ENCODE results near the gene MRPL37.

Gene MRPL37

DNA sequence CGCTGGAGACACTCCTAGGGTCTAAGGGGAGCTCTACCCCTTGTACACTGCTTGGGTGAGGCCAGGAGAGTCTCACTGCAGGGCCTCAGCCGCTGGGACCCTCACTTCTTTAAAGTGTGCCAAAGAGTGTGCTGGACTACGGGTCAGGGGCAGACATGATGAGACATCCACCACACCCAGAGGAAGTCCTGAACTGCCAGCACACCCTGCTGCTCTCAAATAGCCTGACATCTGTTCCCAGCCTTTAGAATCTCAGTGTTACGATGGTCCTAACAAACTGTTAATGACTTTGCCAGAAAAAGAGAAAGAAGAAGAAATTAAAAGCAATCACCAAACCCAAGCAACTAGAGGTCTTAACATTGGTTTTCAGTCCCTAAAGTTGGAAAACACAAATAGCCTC lies 49.0 kb downstream of the MRPL37 start:
- Mint-ChIP-seq H3K4me1 (no peaks in the 10 kb centered on the region), H3K4me3 (no peak overlapping the region), H3K27ac (no peak overlapping the region), H3K36me3 (peaks cover 10% of the 10 kb centered on the region), H3K27me3 (no peaks in the 10 kb centered on the region), H3K9me3 (no peaks in the 10 kb centered on the region)
- CTCF ChIA-PET, result interaction anchor here (0.7 kb wide), 1 partner anchor 67 kb away, joined by 3 read pairs; no protein-coding TSS in a partner anchor
- no peak for DNase-seq

DNA sequence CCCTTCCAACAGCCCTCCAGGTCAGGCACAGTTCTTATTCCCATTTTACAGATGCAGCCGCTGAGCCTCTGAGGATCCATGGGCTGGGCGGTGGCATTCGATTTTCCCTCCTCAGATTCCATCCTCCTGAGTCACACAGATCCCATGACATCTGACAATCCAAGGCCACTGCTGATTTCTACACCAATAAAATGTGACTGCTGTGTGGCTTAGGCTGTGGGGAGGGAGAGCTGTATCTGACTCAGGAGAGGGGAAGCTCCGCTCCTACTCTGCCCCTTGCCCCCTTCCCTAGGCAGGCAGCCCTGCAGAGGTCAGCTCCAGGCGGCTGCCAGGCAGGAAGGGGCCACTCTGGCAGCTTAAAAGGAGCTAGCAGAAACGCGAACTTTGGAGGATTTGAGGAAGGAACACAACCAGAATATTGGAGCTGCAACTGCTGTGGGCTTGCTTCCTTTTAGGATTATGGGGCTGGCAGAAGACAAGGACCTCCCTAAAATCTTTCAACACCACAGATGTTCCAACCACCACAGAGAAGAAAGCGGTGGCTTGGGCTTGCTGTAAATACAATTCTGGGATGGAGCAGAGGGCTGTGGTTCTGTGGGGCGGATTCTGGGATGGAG lies 50.0 kb downstream of the MRPL37 start:
- no peaks in the 10 kb centered on the region for H3K4me1 Mint-ChIP-seq
- no peak overlapping the region for H3K4me3 Mint-ChIP-seq
- CTCF ChIA-PET, result interaction anchor here (0.9 kb wide), 1 partner anchor 12 kb away, joined by 3 read pairs; no protein-coding TSS in a partner anchor
- no peaks in the 10 kb centered on the region for H3K9me3 Mint-ChIP-seq
- peaks cover 7% of the 10 kb centered on the region for H3K36me3 Mint-ChIP-seq
- DNase-seq, result no peak
- no peak overlapping the region for H3K27ac Mint-ChIP-seq
- no peaks in the 10 kb centered on the region for H3K27me3 Mint-ChIP-seq

DNA sequence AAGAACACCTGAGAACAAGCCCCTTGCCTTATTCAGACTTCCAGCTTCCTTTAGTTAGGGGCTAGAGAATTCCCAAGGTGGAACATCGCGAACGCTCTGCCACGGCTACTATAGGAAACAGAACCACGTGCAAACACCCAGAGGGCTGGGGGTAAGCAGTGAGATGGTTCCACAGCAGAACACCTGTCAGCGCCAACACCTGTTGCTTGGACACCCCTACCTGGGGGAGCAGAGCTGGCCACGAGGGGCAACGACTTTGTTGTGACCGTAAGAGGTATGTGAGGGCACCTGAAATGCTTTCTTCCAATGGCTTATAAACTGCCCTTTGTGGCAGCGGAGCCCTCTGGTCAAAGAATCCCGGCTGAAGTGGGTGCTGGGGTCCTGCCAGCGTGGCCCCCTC lies 50.7 kb downstream of the MRPL37 start:
- H3K36me3 Mint-ChIP-seq, result peaks cover 7% of the 10 kb centered on the region
- no peaks in the 10 kb centered on the region for H3K27me3 Mint-ChIP-seq
- H3K4me1 Mint-ChIP-seq, result no peaks in the 10 kb centered on the region
- no peak overlapping the region for H3K27ac Mint-ChIP-seq
- CTCF ChIA-PET, result no interaction called here
- H3K4me3 Mint-ChIP-seq, result no peak overlapping the region
- no peaks in the 10 kb centered on the region for H3K9me3 Mint-ChIP-seq
- no peak for DNase-seq

DNA sequence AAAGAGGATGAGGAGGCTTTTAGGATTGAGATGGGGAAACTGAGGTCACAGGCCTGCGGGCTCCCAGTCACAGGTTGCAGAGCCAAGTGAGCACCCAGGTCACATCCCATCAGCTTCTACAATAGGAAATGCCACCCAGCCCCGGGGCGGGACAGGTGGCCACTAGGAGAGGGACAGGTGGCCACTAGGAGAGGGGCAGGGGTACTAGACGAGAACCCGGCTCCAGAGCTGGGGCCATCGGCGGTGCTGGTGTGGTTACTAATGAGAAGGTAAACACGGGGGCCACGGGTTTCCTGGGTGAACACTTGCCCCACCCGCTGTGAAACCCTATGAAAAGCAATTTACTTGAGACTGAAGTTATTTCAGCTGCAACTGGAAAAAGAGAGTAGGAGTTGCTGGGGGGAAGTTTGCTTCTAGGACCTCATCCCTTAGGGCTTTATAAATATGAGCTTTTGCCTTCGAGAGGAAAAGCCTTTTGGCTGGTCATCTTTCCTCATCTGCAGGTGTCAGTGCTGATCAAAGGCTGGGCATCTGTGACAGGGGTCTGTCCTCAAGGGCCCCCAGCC lies 52.5 kb downstream of the MRPL37 start:
- H3K27me3 Mint-ChIP-seq, result no peaks in the 10 kb centered on the region
- DNase-seq, result no peak
- peaks cover 2% of the 10 kb centered on the region for H3K4me1 Mint-ChIP-seq
- H3K27ac Mint-ChIP-seq, result peak overlapping the region; percentile 24
- CTCF ChIA-PET, result no interaction called here
- H3K36me3 Mint-ChIP-seq, result peaks cover 14% of the 10 kb centered on the region
- no peak overlapping the region for H3K4me3 Mint-ChIP-seq
- H3K9me3 Mint-ChIP-seq, result no peaks in the 10 kb centered on the region

DNA sequence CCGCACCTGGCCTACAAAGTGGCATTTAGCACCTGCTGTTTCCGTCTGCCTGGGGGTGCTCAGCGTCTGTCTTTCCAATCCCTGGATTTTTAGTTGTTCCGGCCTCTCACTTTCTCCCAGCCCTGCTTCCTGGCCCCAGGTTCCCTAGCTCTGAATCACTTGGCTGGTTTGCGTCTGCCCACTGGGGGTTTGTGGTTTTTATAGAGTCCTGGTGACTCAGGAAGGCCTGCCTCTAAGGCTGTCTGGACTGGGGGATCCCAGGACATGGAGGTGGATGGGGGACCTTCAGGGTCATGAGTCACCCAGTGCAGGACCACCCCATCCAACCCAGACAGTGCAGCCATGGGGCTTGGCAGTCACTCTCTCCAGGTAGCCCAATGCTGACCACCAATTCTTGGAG lies 53.5 kb downstream of the MRPL37 start:
- no peak overlapping the region for H3K27ac Mint-ChIP-seq
- H3K9me3 Mint-ChIP-seq, result no peaks in the 10 kb centered on the region
- peaks cover 2% of the 10 kb centered on the region for H3K4me1 Mint-ChIP-seq
- H3K27me3 Mint-ChIP-seq, result no peaks in the 10 kb centered on the region
- H3K4me3 Mint-ChIP-seq, result no peak overlapping the region
- peaks cover 15% of the 10 kb centered on the region for H3K36me3 Mint-ChIP-seq
- CTCF ChIA-PET, result no interaction called here
- DNase-seq, result no peak

DNA sequence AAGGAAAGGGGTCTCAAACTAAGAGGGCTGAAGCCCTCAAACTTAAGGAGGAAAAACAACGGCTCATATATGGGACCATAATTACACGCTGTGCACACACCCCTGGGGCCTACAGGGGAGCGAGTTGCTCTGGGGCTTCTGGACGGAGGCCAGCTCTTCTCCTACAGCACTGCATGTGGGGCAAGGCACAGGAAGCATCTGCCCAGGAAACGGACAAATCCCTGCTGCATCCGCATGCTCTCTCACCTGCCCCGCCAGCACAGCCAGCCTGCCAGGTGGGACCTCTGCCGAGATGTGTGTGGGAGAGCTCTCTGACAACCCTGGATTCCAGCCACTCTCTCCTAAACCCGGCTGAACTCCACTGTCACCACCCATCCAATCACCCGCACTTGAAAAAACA lies 54.1 kb downstream of the MRPL37 start:
- CTCF ChIA-PET, result no interaction called here
- Mint-ChIP-seq H3K9me3 (no peaks in the 10 kb centered on the region), H3K27ac (peak overlapping the region; percentile 60), H3K4me3 (no peak overlapping the region), H3K4me1 (peaks cover 2% of the 10 kb centered on the region), H3K36me3 (peaks cover 13% of the 10 kb centered on the region), H3K27me3 (no peaks in the 10 kb centered on the region)
- no peak for DNase-seq

DNA sequence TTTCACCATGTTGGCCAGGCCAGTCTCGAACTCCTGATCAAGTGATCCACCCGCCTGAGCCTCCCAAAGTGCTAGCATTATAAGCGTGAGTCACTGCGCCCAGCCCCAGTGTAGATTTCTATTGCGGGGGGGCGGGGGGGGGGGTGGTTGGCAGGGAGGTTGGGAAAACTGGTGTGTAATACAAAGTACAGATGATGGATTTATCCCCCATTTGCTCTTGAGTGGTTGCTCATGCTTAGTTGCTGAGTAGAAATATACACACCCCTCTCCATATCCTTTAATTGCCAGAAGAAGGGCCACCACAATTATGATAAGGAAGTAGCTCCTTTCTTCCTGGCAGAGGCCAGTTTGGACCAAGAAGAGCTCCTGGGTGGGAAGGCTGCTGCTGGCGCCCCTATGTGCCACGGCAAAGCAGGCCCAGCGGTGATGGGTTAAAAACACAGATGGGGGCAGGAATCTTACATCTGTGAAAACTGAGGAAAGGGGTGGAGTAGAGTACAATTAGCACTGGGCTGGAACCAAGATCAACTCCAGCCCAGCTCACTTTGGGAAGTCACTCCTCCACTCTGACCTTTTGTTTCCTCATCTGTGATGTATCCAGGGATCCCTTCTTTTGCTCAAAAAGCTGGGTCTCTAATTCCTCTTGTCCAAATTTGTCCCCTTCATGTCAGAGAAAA lies 55.2 kb downstream of the MRPL37 start:
- H3K4me3 Mint-ChIP-seq, result no peak overlapping the region
- DNase-seq, result no peak
- no peaks in the 10 kb centered on the region for H3K27me3 Mint-ChIP-seq
- peaks cover 2% of the 10 kb centered on the region for H3K4me1 Mint-ChIP-seq
- CTCF ChIA-PET, result no interaction called here
- H3K36me3 Mint-ChIP-seq, result peaks cover 11% of the 10 kb centered on the region
- no peaks in the 10 kb centered on the region for H3K9me3 Mint-ChIP-seq
- no peak overlapping the region for H3K27ac Mint-ChIP-seq

DNA sequence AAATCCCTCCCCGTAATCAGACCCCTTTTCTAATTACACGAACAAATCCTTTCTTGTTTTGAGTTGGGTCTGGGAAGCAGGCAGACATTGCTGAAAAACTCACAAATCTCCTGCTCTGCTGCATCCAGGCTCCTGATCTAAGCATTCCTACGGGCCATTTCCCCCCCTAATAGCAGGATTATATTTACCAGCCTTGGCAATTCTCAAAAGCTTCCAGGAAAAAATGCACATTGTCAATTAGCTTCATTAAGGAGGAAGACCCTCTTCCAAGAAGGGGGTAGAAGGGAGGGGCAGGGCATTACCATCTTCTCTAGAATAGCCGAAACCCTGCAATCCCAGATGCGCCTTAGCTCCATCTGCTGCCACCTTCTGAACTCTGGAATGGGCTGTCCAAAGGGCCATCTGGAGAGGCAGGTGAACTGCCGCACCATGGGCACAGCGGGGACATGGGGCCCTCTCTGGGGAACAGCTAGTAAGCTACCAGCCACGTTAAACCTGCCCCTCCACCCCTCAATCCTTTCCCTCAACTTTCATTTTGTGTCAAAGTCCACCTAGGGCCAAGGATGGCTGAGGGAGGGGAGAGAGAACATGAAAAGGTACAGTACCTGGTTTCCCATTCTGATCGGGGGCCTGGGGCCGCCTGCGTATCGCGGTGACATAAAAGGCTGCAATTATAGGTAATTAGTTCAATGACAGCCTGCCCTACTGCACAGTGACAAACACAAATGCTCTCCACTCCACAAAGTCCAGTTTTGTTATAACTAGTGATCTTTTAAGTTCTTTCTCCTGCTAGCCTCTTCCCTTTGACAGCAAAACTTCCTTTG lies 56.8 kb downstream of the MRPL37 start:
- H3K4me1 Mint-ChIP-seq, result peaks cover 6% of the 10 kb centered on the region
- CTCF ChIA-PET, result no interaction called here
- peak overlapping the region; percentile 30 for H3K27ac Mint-ChIP-seq
- no peaks in the 10 kb centered on the region for H3K9me3 Mint-ChIP-seq
- no peaks in the 10 kb centered on the region for H3K27me3 Mint-ChIP-seq
- no peak for DNase-seq
- no peak overlapping the region for H3K4me3 Mint-ChIP-seq
- H3K36me3 Mint-ChIP-seq, result peaks cover 13% of the 10 kb centered on the region

DNA sequence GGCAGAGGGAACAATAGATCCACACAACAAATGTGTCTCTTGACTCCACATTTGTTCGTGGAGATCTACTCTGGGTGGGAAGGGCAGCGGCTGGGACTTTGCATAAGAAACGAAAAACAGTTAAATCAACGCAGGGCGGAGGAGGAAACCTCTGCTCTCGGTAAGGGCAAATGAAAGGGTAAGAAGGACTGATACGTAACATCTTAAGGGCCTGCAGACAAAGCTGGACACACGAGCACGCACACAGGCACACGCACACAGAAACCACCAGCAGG lies 57.3 kb downstream of the MRPL37 start:
- H3K9me3 Mint-ChIP-seq, result no peaks in the 10 kb centered on the region
- peaks cover 13% of the 10 kb centered on the region for H3K36me3 Mint-ChIP-seq
- no peak overlapping the region for H3K4me3 Mint-ChIP-seq
- CTCF ChIA-PET, result no interaction called here
- no peaks in the 10 kb centered on the region for H3K27me3 Mint-ChIP-seq
- H3K27ac Mint-ChIP-seq, result no peak overlapping the region
- peaks cover 8% of the 10 kb centered on the region for H3K4me1 Mint-ChIP-seq
- no peak for DNase-seq

DNA sequence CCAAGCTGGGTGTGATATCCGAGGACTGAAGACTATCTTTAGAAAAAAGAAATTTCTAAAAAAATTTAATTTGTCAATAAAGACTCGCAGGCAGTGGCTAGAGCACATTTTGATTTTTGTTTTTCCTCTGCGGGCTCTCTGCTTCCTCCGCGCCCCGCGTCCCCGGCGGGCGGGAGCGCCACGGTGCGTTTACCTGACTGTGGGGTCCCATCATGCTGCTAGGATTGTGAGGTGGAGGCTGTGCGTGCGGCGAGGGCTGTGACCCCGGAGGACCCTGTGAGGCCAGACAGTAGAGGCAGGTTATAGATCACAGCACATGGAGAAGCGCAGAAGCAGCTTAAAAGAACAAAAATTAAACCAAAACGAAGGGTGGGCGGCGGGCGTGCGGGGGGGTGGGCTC lies 57.9 kb downstream of the MRPL37 start:
- CTCF ChIA-PET, result no interaction called here

DNA sequence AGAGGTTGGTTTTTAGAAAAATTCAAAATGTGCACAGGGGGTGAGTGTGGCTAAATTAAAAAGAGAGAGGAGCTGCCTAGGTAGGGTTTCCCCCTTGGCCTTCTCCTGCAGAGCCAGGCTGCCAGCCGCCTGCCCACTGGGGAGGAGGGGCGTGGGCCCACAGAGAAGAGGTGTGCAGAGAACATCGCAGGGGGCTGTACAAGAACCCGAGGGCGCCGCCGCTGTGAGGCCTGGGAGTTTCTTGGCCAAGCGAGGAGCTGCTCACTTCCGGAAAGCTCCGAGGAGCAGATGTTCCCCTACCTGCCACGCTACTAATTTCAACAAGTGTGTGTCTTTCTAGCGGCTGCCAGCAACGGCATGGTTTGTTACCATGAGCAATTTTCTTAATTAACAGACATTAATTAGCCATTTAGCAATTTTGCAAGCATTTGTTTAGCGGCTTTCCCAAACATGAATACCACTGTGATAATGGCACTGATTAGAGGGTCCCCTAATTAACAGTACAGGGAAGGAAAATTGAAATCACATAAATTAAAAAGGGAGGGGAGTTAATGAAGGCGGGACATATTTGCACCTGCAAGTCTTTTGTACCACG lies 59.7 kb downstream of the MRPL37 start:
- Mint-ChIP-seq H3K4me3 (no peak overlapping the region), H3K27ac (peak overlapping the region; percentile 52), H3K36me3 (peaks cover 23% of the 10 kb centered on the region), H3K4me1 (peaks cover 22% of the 10 kb centered on the region), H3K27me3 (no peaks in the 10 kb centered on the region), H3K9me3 (no peaks in the 10 kb centered on the region)
- CTCF ChIA-PET, result no interaction called here
- DNase-seq, result no peak

More for the DNA sequence above, 57.9 kb downstream of the MRPL37 start:
- Mint-ChIP-seq H3K4me3 (no peak overlapping the region), H3K4me1 (peaks cover 9% of the 10 kb centered on the region), H3K36me3 (peaks cover 13% of the 10 kb centered on the region), H3K27ac (no peak overlapping the region), H3K9me3 (no peaks in the 10 kb centered on the region), H3K27me3 (no peaks in the 10 kb centered on the region)
- DNase-seq, result no peak

DNA sequence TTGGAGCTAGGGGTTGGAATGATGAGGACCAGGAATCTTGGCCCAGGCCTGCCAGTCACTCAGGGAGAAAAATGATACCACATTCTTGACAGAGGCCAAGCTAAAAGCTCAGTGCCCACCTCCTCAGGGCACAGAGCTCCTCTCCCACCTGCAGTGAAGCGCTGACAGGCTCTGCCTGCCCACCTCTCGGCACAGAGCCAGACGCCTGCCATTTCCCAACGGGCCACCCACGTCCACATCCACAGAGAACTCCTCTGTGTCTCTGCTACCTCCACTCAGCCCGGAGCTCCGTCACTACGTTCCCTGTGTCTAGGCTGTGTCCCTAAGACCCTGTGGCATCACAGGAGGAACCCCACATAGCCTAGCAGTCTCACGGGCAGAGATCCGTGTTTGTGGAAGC lies 60.8 kb downstream of the MRPL37 start:
- Mint-ChIP-seq H3K36me3 (peaks cover 23% of the 10 kb centered on the region), H3K27me3 (no peaks in the 10 kb centered on the region), H3K4me1 (peaks cover 28% of the 10 kb centered on the region), H3K9me3 (no peaks in the 10 kb centered on the region), H3K4me3 (no peak overlapping the region), H3K27ac (no peak overlapping the region)
- DNase-seq, result no peak
- CTCF ChIA-PET, result interaction anchor here (1.1 kb wide), 1 partner anchor 25 kb away, joined by 4 read pairs; no protein-coding TSS in a partner anchor

DNA sequence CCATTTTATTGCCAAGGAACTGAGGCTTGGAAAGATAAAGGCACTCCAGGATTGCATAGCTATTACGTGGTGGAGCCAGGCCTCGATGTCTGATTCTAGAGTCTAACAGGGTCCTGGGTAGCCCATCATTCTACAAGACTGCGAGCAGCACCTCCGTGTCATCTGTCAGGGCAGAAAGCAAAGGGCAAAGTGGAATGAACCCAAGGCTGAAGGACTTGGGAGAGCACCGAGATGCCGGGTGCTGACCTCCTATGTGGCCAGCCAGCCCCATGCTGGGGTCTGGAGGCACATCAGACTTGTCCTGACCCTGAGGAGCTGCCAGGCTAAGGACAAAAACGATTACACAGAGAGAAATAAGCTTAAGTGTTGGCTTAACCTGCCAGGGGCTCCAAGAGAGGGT lies 62.3 kb downstream of the MRPL37 start:
- CTCF ChIA-PET, result interaction anchor here (0.7 kb wide), 1 partner anchor 12 kb away, joined by 3 read pairs; no protein-coding TSS in a partner anchor
- H3K36me3 Mint-ChIP-seq, result peaks cover 18% of the 10 kb centered on the region
- H3K27me3 Mint-ChIP-seq, result no peaks in the 10 kb centered on the region
- peaks cover 27% of the 10 kb centered on the region for H3K4me1 Mint-ChIP-seq
- no peaks in the 10 kb centered on the region for H3K9me3 Mint-ChIP-seq
- no peak overlapping the region for H3K4me3 Mint-ChIP-seq
- H3K27ac Mint-ChIP-seq, result no peak overlapping the region
- DNase-seq, result no peak

DNA sequence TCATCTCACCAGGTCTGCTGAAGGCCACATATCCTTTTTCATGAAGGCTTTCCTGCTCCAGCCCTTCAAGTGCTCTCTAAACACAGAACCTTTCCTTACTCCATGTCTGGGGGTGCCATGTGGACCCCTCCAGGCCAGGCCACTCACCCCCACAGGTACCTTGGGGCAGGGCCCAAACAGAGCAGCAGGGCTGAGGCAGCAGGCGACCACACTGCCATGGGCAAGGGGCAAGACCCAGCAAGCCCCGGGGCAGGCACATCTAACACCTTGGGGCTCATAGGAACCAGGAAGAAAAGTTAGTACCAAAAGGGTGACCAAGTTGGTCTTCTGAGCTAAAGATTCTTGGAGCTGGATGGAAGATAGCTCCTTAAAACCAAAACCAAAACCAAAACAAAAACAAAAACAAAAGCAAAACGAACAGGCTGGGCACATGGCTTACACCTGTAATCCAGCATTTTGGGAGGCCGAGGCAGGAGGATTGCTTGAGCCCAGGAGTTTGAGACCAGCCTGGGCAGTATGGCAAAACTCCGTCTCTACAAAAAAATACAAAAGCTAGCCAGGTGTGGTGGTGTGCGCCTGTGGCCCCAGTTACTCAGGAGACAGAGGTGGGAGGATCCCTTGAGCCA lies 63.7 kb downstream of the MRPL37 start:
- peak overlapping the region; percentile 5 for H3K4me3 Mint-ChIP-seq
- no peak for DNase-seq
- H3K36me3 Mint-ChIP-seq, result peaks cover 14% of the 10 kb centered on the region
- CTCF ChIA-PET, result no interaction called here
- H3K27ac Mint-ChIP-seq, result peak overlapping the region; percentile 86
- no peaks in the 10 kb centered on the region for H3K9me3 Mint-ChIP-seq
- peaks cover 26% of the 10 kb centered on the region for H3K4me1 Mint-ChIP-seq
- H3K27me3 Mint-ChIP-seq, result no peaks in the 10 kb centered on the region
